Natural killer cell (primary cell): ENCODE results near the gene TRAM2. TPM values are rescaled to one million over a fixed set of nuclear protein-coding genes. Genes with fewer than 3 reads are reported as not detected.

ENCODE experiments used
- ATAC-seq, 3 donors: fragments of 150-1000 bp in 2 of 3; fragments of 200-7000 bp in 1 of 3; cut with Tn5 transposase; 1 replicate in 1 of 3; 2 replicates in 2 of 3; pipeline ENCODE4 v1.10.0; 2021; ENCODE audit warnings: mild to moderate bottlenecking in 2 of 3, moderate library complexity in 2 of 3
- DNase-seq, 2 donors: peaks; one replicate each; pipeline versions ENCODE4 v3.0.0 to v3.0.0-alpha.2; 2013 to 2021; ENCODE audit warnings: mixed read lengths in 1 of 2
- H3K27ac ChIP-seq: one replicate; pipeline ENCODE4 v1.5.1; 2013; ENCODE audit warnings: mild to moderate bottlenecking, low read length
- H3K27me3 ChIP-seq: one replicate; pipeline ENCODE4 v1.6.1; 2013; ENCODE audit warnings: low read length; ENCODE audit not compliant: control insufficient read depth, insufficient read depth
- H3K36me3 ChIP-seq: one replicate; pipeline ENCODE4 v1.6.1; 2013; ENCODE audit warnings: low read length; ENCODE audit not compliant: control insufficient read depth, insufficient read depth
- H3K4me1 ChIP-seq: one replicate; pipeline ENCODE4 v1.6.1; 2013; ENCODE audit warnings: low read length; ENCODE audit not compliant: control insufficient read depth, insufficient read depth
- H3K4me3 ChIP-seq: one replicate; pipeline ENCODE4 v1.5.1; 2013; ENCODE audit warnings: low read length
- H3K9me3 ChIP-seq: one replicate; pipeline ENCODE4 v1.6.1; 2013; ENCODE audit warnings: low read length; ENCODE audit not compliant: control insufficient read depth, insufficient read depth
- H3K27ac Mint-ChIP-seq, 2 donors: one replicate each; pipeline ENCODE4 v1.8.0; 2022; ENCODE audit warnings: mild to moderate bottlenecking in 2 of 2, mixed read lengths in 2 of 2, moderate library complexity in 1 of 2
- H3K27me3 Mint-ChIP-seq, 2 donors: one replicate each; pipeline ENCODE4 v1.8.0; 2022; ENCODE audit warnings: low read depth in 2 of 2, mixed read lengths in 2 of 2
- H3K36me3 Mint-ChIP-seq: one replicate; pipeline ENCODE4 v1.8.0; 2022; ENCODE audit warnings: mixed read lengths
- H3K4me1 Mint-ChIP-seq, 2 donors: one replicate each; pipeline ENCODE4 v1.8.0; 2022; ENCODE audit warnings: mixed read lengths in 2 of 2
- H3K4me3 Mint-ChIP-seq: one replicate; pipeline ENCODE4 v1.8.0; 2022; ENCODE audit warnings: mild to moderate bottlenecking, moderate library complexity, mixed read lengths
- H3K9me3 Mint-ChIP-seq, 2 donors: one replicate each; pipeline ENCODE4 v1.8.0; 2022; ENCODE audit warnings: mixed read lengths in 2 of 2
- WGBS: methylation state at CpG from one replicate; pipeline ENCODE4 v1.1.7; 2013; ENCODE audit warnings: missing lambda C conversion rate; ENCODE audit not compliant: insufficient coverage; 5-methylcytosine and 5-hydroxymethylcytosine counted together
- intact Hi-C: fragments of 100-400 bp; cut with micrococcal nuclease; formaldehyde crosslinking; loops from one replicate; pipeline ENCODE4 v1.14.2; 2022
- total RNA-seq, 4 donors: library from RNA; stranded (reverse); fragments of 120-200 nt in 1 of 4; gene quantifications; one replicate each; pipeline versions ENCODE4 v1.2.3 to v1.2.4, GENCODE V29; 2013 to 2022
- TF ChIP-seq, protein P1 (sequence below): fragments of 200-600 bp; IDR thresholded peaks from one replicate; pipeline ENCODE4 v1.8.0; 2022; ENCODE audit warnings: antibody characterized with exemption

The TRAM2 gene
- total RNA-seq, 3 donors from 2014 or later (not counting 1 experiment from before 2014, with no cell fraction given): 16.2 to 20.0 (median 19.2) TPM

DNA sequence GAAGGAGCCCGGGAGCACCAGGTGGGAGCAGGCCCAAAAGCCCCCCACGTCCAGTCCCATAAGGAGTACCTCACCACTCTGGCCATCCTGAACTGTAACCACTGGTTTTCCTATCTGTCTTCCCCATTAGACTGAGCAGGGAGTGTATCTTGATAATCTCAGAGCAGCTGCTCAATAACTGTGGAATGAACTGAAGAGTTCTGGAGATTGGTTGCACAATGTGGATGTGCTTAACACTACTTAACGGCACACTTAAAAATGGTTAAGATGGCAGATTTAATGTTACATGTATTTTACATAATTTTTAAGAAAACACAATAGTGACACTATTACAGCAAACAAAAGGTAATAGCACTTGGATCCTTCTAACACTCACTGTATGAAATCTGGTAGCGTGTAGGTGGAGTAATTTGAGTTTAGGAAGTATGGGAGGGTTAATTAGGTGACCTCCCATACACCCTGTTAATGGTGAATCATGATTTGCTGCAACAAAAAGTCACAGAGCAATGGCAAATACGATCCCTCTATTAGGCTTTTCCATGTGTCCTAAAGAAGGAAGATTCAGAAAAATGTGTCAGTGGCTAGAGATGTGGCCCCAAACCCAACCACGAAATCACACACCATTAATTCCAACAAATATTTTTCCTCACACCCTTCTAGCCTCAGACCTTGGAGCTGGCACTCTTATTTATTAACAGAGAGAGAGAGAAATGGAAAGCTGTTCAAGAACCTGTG is 18.4 kb downstream of the TRAM2 start:
- Histone ChIP-seq H3K27me3 (no peaks in the 10 kb centered on the region), H3K27ac (no peak overlapping the region), H3K4me3 (no peak overlapping the region), H3K4me1 (no peaks in the 10 kb centered on the region), H3K9me3 (no peaks in the 10 kb centered on the region), H3K36me3 (no peaks in the 10 kb centered on the region)
- H3K36me3 Mint-ChIP-seq: no peaks in the 10 kb centered on the region
- no peaks in the 10 kb centered on the region for H3K27me3 Mint-ChIP-seq
- WGBS: 95% methylated on average over 3 of the region's 6 CpGs
- DNase-seq (no peak), ATAC-seq (no peak)
- TF ChIP-seq, protein P1, sequence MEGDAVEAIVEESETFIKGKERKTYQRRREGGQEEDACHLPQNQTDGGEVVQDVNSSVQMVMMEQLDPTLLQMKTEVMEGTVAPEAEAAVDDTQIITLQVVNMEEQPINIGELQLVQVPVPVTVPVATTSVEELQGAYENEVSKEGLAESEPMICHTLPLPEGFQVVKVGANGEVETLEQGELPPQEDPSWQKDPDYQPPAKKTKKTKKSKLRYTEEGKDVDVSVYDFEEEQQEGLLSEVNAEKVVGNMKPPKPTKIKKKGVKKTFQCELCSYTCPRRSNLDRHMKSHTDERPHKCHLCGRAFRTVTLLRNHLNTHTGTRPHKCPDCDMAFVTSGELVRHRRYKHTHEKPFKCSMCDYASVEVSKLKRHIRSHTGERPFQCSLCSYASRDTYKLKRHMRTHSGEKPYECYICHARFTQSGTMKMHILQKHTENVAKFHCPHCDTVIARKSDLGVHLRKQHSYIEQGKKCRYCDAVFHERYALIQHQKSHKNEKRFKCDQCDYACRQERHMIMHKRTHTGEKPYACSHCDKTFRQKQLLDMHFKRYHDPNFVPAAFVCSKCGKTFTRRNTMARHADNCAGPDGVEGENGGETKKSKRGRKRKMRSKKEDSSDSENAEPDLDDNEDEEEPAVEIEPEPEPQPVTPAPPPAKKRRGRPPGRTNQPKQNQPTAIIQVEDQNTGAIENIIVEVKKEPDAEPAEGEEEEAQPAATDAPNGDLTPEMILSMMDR: no peak
- intact Hi-C loops: no loop called here
- no peak overlapping the region for H3K27ac Mint-ChIP-seq
- H3K9me3 Mint-ChIP-seq: no peaks in the 10 kb centered on the region
- H3K4me1 Mint-ChIP-seq: peaks cover 42 to 52% of the 10 kb centered on the region in 2 donors
- no peak overlapping the region for H3K4me3 Mint-ChIP-seq

- Histone ChIP-seq H3K36me3 (no peaks in the 10 kb centered on the region), H3K27ac (no peak overlapping the region), H3K9me3 (no peaks in the 10 kb centered on the region), H3K4me1 (no peaks in the 10 kb centered on the region), H3K27me3 (no peaks in the 10 kb centered on the region), H3K4me3 (no peak overlapping the region)
- TF ChIP-seq, protein P1: no peak
- ATAC-seq (no peak), DNase-seq (no peak)
- WGBS: 85% methylated on average over 11 of the region's 11 CpGs
- Mint-ChIP-seq H3K36me3 (no peaks in the 10 kb centered on the region), H3K27ac (no peak overlapping the region), H3K27me3 (no peaks in the 10 kb centered on the region), H3K9me3 (no peaks in the 10 kb centered on the region), H3K4me3 (no peak overlapping the region), H3K4me1 (peaks cover 45 to 53% of the 10 kb centered on the region in 2 donors)
- intact Hi-C loops: no loop called here
Observed at GRCh38 chr6:52557389-52558265, 19.2 kb downstream of the TRAM2 start.

- Histone ChIP-seq H3K9me3 (no peaks in the 10 kb centered on the region), H3K4me1 (peaks cover 13% of the 10 kb centered on the region), H3K36me3 (no peaks in the 10 kb centered on the region), H3K4me3 (no peak overlapping the region), H3K27me3 (no peaks in the 10 kb centered on the region), H3K27ac (no peak overlapping the region)
- ATAC-seq (no peak), DNase-seq (no peak)
- Mint-ChIP-seq H3K4me1 (peaks cover 61 to 64% of the 10 kb centered on the region in 2 donors), H3K27me3 (no peaks in the 10 kb centered on the region), H3K4me3 (no peak overlapping the region), H3K27ac (no peak overlapping the region), H3K9me3 (no peaks in the 10 kb centered on the region), H3K36me3 (no peaks in the 10 kb centered on the region)
- 84% methylated on average over 3 of the region's 5 CpGs for WGBS
- TF ChIP-seq, protein P1: no peak
- intact Hi-C loops: no loop called here
Observed at GRCh38 chr6:52555518-52556233, 21.2 kb downstream of the TRAM2 start.
